Left cardiac atrium (tissue), 4 donors: Measurements from ENCODE around the gene TBC1D14. TPM values are rescaled to one million over a fixed set of nuclear protein-coding genes. Genes with fewer than 3 reads are reported as not detected.

Experiments
- ATAC-seq, 2 donors: fragments of 200-7000 bp; cut with Tn5 transposase; one replicate each; pipeline ENCODE4 v1.9.1; 2020; ENCODE audit warnings: mild to moderate bottlenecking in 2 of 2, moderate library complexity in 2 of 2
- DNase-seq: peaks from one replicate; pipeline ENCODE4 v3.0.0-alpha.2; 2020
- intact Hi-C, 2 donors: fragments of 100-400 bp; cut with DNase I; formaldehyde crosslinking; loops; one replicate each; pipeline versions ENCODE4 v1.14.1 to v1.15.1; 2022 to 2023
- total RNA-seq, 2 donors: library from RNA; stranded (reverse); fragmentation: NEBNext Ultra II Directional; extraction: Animal tissue kit (Norgen Biotek cat#: 25700); gene quantifications; one replicate each; pipeline ENCODE4 v1.2.1, GENCODE V29; 2021
- donor health status: DM: no; HTN: yes; CAD: no.
- donor health status: DM: no; HTN: yes; CAD: no; lungs with severe emphysema.
- donor health status: DM: yes; HTN: yes; CAD: no.
- donor health status: Dilated cardiomyopathy.

TBC1D14 gene
- total RNA-seq, 2 donors from 2014 or later, result 34.7 to 35.9 TPM

GRCh38 chr4:7020290-7020689 is 110.7 kb downstream of the TBC1D14 start:
- DNase-seq (no peak), ATAC-seq (no peak)
- intact Hi-C loops, result no loop called here

- no peak for DNase-seq
- intact Hi-C loops, result no loop called here
- ATAC-seq, result no peak
These were observed 111.2 kb downstream of the TBC1D14 start for GRCh38 chr4:7020856-7021255.

- intact Hi-C loops, result no loop called here
- ATAC-seq (no peak), DNase-seq (no peak)
These were observed 111.7 kb downstream of the TBC1D14 start for GRCh38 chr4:7021355-7021754.

- intact Hi-C loops, result no loop called here
- DNase-seq (no peak), ATAC-seq (peak in 1 of 2 donors; percentile 54)
These were observed 112.5 kb downstream of the TBC1D14 start for GRCh38 chr4:7021930-7022664.

- intact Hi-C loops, result no loop called here
- ATAC-seq (no peak), DNase-seq (no peak)
These were observed 113.9 kb downstream of the TBC1D14 start for GRCh38 chr4:7023486-7023885.

GRCh38 chr4:7023901-7024300 is 114.3 kb downstream of the TBC1D14 start:
- intact Hi-C loops, result no loop called here
- DNase-seq, result no peak

GRCh38 chr4:7024336-7024890 is 114.8 kb downstream of the TBC1D14 start:
- no peak for ATAC-seq
- intact Hi-C loops, result no loop called here

More at GRCh38 chr4:7023901-7024300, 114.3 kb downstream of the TBC1D14 start:
- no peak for ATAC-seq

GRCh38 chr4:7025040-7025602 is 115.5 kb downstream of the TBC1D14 start:
- intact Hi-C loops, result no loop called here
- DNase-seq (no peak), ATAC-seq (no peak)

More at GRCh38 chr4:7024336-7024890, 114.8 kb downstream of the TBC1D14 start:
- DNase-seq, result no peak

GRCh38 chr4:7026107-7026506 is 116.5 kb downstream of the TBC1D14 start:
- DNase-seq (no peak), ATAC-seq (no peak)
- intact Hi-C loops, result no loop called here

- intact Hi-C loops, result no loop called here
- DNase-seq (no peak), ATAC-seq (no peak)
These were observed 117.7 kb downstream of the TBC1D14 start for GRCh38 chr4:7027284-7027683.

- intact Hi-C loops, result no loop called here
- DNase-seq (no peak), ATAC-seq (no peak)
These were observed 118.3 kb downstream of the TBC1D14 start for GRCh38 chr4:7027913-7028312.

GRCh38 chr4:7029212-7029611 is 119.6 kb downstream of the TBC1D14 start:
- DNase-seq (no peak), ATAC-seq (no peak)
- intact Hi-C loops, result no loop called here

- intact Hi-C loops, result no loop called here
- ATAC-seq, result no peak
- DNase-seq, result no peak
These were observed 120.3 kb downstream of the TBC1D14 start for GRCh38 chr4:7029921-7030320.

GRCh38 chr4:7030856-7031255 is 121.2 kb downstream of the TBC1D14 start:
- intact Hi-C loops, result no loop called here
- DNase-seq, result no peak

GRCh38 chr4:7031558-7032449 is 122.2 kb downstream of the TBC1D14 start:
- ATAC-seq (no peak), DNase-seq (no peak)
- intact Hi-C loops, result no loop called here

More at GRCh38 chr4:7030856-7031255, 121.2 kb downstream of the TBC1D14 start:
- ATAC-seq, result no peak

- no peak for ATAC-seq
- intact Hi-C loops, result no loop called here
- DNase-seq, result no peak
These were observed 123.0 kb downstream of the TBC1D14 start for GRCh38 chr4:7032596-7032995.

GRCh38 chr4:7034262-7035081 is 124.8 kb downstream of the TBC1D14 start:
- intact Hi-C loops, result no loop called here
- ATAC-seq, result peak; percentile 35 to 55
- no peak for DNase-seq

- ATAC-seq, result no peak
- no peak for DNase-seq
- intact Hi-C loops, result no loop called here
These were observed 127.8 kb downstream of the TBC1D14 start for GRCh38 chr4:7037425-7037824.

GRCh38 chr4:7040765-7041164 is 131.1 kb downstream of the TBC1D14 start:
- ATAC-seq (no peak), DNase-seq (no peak)
- intact Hi-C loops, result loop anchor here in 1 of 2 donors (10.0 kb wide), 1 partner anchor 56 kb away; no protein-coding TSS in a partner anchor
